Measurements from ENCODE around the gene HAL. TPM values are rescaled to one million over a fixed set of nuclear protein-coding genes. Genes with fewer than 3 reads are reported as not detected.

Gene HAL
- 1 to 10 TPM in 1 of 4 donors, under 1 TPM in 1, not detected in 2; 0.29 to 1.1 TPM for total RNA-seq

- Histone ChIP-seq H3K9me3 (no peaks in the 10 kb centered on the region), H3K4me3 (no peak within 1 kb of the TSS), H3K4me1 (no peaks in the 10 kb centered on the region), H3K36me3 (no peaks in the 10 kb centered on the region), H3K27me3 (no peaks in the 10 kb centered on the region), H3K27ac (no peak within 1 kb of the TSS)
- intact Hi-C loops (cut with DNase I; ENCODE audit: low total_unique reads) = no loop called here
- DNase-seq = no peak
- no peak for TF ChIP-seq CTCF (IDR thresholded peaks at IDR 0.05)
- no peak for TF ChIP-seq POLR2A (IDR thresholded peaks at IDR 0.05)
These were observed at the start of gene HAL for GRCh38 chr12:95996034-95996658. Gene HAL (minus strand): TSS chr12:95996344. CDS start chr12:95995910, 434 bp downstream.

GRCh38 chr12:96045566-96045965 is 49.4 kb upstream of the HAL start:
- H3K27me3 ChIP-seq = no peaks in the 10 kb centered on the region
- H3K36me3 ChIP-seq = no peaks in the 10 kb centered on the region
- TF ChIP-seq CTCF (IDR thresholded peaks at IDR 0.05) (no peak), POLR2A (IDR thresholded peaks at IDR 0.05) (no peak)
- H3K27ac ChIP-seq = no peak overlapping the region
- H3K4me1 ChIP-seq = no peaks in the 10 kb centered on the region
- intact Hi-C loops (cut with DNase I; ENCODE audit: low total_unique reads) = no loop called here
- H3K9me3 ChIP-seq = no peaks in the 10 kb centered on the region
- no peak overlapping the region for H3K4me3 ChIP-seq
- DNase-seq = no peak

GRCh38 chr12:96044943-96045290 is 48.8 kb upstream of the HAL start:
- Histone ChIP-seq H3K4me3 (no peak overlapping the region), H3K4me1 (no peaks in the 10 kb centered on the region), H3K9me3 (no peaks in the 10 kb centered on the region), H3K27me3 (no peaks in the 10 kb centered on the region), H3K36me3 (no peaks in the 10 kb centered on the region), H3K27ac (no peak overlapping the region)
- TF ChIP-seq CTCF (IDR thresholded peaks at IDR 0.05) (no peak), POLR2A (IDR thresholded peaks at IDR 0.05) (no peak)
- intact Hi-C loops (cut with DNase I; ENCODE audit: low total_unique reads) = no loop called here
- DNase-seq = no peak

GRCh38 chr12:96044017-96044942 is 48.1 kb upstream of the HAL start:
- Histone ChIP-seq H3K27me3 (no peaks in the 10 kb centered on the region), H3K27ac (no peak overlapping the region), H3K9me3 (no peaks in the 10 kb centered on the region), H3K4me3 (no peak overlapping the region), H3K4me1 (no peaks in the 10 kb centered on the region), H3K36me3 (no peaks in the 10 kb centered on the region)
- TF ChIP-seq POLR2A (IDR thresholded peaks at IDR 0.05) (no peak), CTCF (IDR thresholded peaks at IDR 0.05) (no peak)
- intact Hi-C loops (cut with DNase I; ENCODE audit: low total_unique reads) = no loop called here
- DNase-seq = no peak

GRCh38 chr12:96041181-96041580 is 45.0 kb upstream of the HAL start:
- Histone ChIP-seq H3K27me3 (no peaks in the 10 kb centered on the region), H3K4me3 (no peak overlapping the region), H3K4me1 (no peaks in the 10 kb centered on the region), H3K36me3 (no peaks in the 10 kb centered on the region), H3K9me3 (no peaks in the 10 kb centered on the region), H3K27ac (no peak overlapping the region)
- TF ChIP-seq POLR2A (IDR thresholded peaks at IDR 0.05) = no peak
- TF ChIP-seq CTCF (IDR thresholded peaks at IDR 0.05) = no peak
- no peak for DNase-seq
- intact Hi-C loops (cut with DNase I; ENCODE audit: low total_unique reads) = no loop called here
